TTC549 (cell line): ENCODE data around the gene SESN1.

Source experiments
- FAIRE-seq: peaks from 2 replicates; lab custom pipeline; 2012; peaks lifted over from hg19 to GRCh38; lab: Jason Lieb, UNC

SESN1 gene

DNA sequence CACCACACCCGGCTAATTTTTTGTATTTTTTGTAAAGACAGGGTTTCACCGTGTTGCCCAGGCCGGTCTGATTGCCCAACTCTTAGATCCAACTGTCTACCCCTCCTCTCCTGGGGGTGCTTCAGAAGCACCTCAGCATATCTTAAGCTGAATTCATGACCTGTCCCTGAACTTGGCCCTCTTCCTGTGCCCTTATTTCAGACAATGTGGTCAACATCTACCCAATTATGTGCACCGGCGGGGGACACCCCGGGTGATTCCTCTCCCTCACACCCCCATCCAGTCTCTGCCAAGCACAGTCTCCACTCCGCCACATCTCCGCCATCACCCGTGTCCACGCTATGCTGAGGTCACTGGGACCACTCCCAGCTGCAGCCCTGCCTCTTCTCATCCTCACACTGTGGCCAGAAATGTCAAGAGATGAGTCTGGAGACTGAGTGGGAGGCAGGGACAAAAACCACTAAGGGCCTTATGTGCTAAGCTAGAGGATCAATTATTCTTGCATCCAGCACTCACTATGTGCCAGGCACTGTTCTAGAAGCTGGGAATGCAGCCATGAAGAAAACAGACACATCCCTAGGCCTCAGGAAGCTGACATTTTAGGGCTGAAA is 134.6 kb downstream of the SESN1 start:
- FAIRE-seq, result no peak

- FAIRE-seq, result no peak
Measured at GRCh38 chr6:108958900-108959770, 135.5 kb downstream of the SESN1 start.

GRCh38 chr6:108957221-108957620 is 137.4 kb downstream of the SESN1 start:
- FAIRE-seq, result no peak

DNA sequence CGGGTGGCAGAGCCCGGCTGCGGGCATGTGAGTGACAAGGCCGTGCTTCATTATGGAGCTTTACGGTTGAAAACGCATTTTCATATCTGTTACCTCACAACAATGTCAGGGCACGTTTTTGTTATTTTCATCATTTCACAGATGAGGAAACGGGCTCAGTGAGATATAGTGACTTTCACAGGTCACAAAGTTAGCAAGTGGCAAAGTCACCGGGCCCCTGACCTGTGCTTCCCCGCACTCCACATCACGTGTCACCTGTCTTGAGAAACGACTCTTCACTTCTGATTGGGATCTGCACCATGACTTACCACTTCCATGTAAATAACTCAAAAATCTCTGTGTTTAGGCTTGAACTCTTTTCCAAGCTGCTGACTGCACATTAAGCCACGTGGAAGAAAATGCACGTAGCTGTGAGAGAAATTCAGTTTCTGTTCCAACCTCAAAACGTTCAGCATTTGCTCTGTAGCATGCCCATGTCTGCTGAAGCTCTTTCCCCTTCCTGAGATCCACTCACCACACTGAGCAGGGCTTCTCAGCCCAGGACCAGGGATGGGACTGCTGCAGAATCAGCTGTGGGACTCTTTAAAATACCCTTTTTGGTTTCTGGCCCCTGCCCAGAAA is 139.2 kb downstream of the SESN1 start:
- FAIRE-seq, result no peak

DNA sequence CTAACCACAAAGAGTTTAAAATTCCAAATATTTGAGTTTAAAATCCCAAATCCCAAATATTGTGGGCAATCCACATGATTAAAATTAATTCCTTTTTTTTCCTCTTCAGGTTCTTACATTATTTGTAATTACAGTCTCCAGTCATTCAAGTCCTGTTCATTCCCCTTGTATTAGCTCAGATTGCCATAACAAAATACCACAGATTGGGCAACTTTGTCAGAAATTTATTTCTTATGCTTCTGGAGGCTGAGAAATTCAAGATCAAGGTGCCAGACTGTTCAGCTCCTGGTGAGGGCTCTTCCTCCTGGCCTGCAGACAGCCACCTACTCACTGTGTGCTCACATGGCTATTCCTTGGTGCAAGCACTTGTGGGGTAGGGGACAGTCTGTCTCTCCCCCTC is 141.0 kb downstream of the SESN1 start:
- FAIRE-seq, result no peak

DNA sequence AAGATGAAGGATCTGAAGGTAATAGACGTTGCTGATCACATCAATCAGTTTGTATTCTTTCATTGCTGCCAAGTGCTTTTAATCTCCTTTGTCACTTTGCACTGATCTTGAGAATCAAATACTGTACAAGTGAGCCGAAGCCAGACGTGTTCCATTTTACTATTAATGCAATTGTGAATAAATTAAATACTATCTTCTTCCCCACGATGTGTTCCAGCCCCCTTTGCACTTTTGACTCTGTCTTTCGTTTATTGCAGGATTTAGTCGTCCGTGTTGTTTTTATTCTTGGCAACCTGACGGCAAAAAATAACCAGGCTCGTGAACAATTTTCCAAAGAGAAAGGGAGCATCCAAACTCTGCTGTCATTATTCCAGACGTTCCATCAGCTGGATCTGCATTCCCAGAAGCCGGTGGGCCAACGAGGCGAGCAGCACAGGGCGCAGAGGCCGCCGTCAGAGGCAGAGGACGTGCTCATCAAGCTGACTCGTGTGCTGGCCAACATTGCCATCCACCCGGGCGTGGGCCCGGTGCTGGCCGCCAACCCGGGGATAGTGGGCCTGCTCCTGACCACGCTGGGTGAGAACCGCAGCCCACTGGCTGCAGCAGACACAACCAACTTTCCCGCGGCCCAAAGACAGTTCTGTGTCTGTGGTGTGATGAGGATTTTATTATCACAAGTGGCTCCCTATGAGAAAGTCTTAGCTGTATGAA is 141.7 kb downstream of the SESN1 start:
- FAIRE-seq, result no peak

DNA sequence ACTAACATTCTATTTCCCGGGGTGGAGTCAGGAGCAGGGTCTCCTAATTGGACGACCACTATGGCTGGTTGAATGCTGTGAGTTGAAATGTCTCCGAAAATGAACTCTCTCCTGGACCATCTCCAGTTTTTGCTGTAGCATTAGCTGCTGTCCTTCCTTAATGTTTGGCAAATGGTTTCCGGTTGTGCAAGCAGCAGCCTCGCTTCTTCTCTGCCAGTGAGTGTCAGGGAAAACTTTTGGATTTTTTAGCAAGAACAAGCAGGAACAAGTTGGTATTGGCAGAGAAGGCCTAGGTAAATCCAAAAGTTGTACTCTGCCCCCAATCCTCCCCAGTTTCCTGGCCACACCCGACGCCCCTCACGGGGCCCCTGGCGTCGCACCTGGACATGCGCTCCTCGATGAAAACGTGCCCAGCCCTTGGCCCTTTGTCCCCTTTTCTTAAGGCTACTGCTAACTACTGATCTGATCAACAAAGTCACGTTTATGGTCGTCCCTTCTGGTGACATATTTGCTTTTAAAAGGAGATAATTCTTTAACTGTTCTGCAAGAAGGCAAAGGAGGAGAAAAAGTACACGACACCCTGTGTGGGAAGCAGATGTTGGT is 143.2 kb downstream of the SESN1 start:
- no peak for FAIRE-seq

- no peak for FAIRE-seq
Measured at GRCh38 chr6:108948181-108948661, 146.4 kb downstream of the SESN1 start.

DNA sequence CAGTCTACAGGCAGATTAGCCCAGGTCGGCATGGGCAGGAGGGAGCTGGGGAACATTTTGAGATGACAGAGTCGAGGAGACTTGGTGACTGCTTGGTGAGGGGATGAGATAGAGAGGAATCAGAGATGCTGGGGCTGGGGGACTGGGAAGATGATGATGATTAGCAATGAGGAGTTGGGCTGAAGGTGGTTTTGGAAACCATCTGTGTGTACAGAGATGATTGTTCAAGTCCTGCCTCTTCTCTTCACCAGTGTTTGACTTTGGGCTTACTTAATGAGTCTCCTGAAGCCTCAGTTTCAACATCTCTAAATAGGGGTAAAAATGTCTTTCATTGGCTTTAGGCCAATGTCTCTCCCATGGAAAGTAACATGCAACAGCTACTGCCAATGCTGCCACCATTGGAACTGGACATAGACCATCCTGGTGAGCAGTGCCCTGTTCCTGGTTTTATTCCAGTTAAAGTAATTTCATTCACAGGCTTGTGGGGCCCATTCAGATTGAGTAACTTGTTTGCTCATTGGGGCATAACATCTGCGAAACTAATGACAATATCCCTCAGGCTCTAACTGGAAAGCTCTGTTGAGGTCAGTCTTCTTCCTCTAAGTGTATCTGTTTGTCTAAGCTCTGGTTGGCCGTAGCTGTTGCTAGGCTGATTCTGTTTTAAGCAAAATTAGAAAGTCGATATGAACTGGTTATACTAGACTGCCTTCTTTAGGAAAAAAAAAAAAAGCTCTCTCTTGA is 147.4 kb downstream of the SESN1 start:
- FAIRE-seq, result no peak

- FAIRE-seq, result no peak
Measured at GRCh38 chr6:108946695-108947094, 148.0 kb downstream of the SESN1 start.

DNA sequence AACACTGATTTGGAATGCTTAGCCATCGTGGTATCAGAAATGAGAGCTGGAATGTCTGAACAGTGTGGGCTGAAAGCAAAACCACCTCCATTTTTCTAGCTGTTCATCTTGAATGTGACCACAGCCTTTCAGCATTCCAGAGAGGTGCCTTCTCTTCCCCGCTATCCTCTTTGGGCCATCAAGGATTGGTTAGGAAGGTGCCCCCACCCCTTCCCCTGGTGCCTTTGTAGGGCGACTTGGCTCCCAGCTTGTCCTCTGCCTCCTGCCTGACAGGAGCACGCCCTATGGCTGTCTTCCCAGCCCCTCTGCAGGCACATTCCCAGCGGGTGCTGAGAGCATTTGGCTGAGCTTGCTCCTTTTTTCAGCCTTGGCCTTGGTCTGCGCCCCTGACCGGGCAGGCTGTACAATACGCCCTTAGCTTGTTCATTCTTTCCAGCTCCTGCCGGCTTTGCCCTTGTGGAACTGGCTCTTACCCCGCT is 148.9 kb downstream of the SESN1 start:
- no peak for FAIRE-seq

GRCh38 chr6:108944707-108945680 is 149.7 kb downstream of the SESN1 start:
- no peak for FAIRE-seq

DNA sequence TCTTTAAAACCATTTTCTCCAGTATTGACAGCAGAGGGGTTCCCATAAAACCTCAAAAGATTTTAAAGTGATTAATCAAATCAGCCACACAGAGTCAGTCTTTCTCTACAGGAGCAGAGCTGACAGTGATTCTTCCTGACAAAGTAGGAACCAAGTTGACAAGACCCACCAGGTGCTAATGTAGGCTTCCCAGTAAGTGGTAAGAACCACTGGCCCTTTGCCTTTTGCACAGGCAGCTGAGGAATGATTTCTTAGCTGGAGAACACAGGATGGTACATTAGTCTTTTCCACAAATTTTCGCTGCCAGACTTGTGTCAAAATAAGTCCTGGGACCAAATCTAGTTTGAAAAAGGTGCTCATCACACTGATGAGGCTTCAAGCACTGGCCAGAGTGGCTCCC is 150.6 kb downstream of the SESN1 start:
- FAIRE-seq, result no peak

GRCh38 chr6:108942556-108943492 is 151.8 kb downstream of the SESN1 start:
- FAIRE-seq, result no peak

DNA sequence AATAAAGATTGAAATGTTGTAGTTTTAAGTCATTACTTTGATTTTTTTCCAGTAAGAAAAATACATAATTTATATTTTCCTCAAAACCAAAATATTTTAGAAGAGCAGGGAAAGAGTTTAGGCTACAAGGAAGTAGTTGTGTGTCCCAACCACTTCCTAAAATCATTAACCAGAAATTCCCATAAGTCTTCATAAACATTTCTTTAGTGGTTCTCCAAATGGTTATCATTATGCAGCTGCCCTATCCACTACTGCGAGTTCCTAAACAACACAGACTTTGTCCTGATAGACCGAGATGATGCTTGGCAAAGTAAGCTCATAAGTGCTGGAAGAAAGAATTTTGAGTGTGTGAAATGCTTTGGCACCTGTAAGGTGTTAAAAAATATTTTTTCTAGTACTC is 152.8 kb downstream of the SESN1 start:
- no peak for FAIRE-seq

- no peak for FAIRE-seq
Measured at GRCh38 chr6:108941281-108941680, 153.4 kb downstream of the SESN1 start.

- no peak for FAIRE-seq
Measured at GRCh38 chr6:108940741-108941140, 153.9 kb downstream of the SESN1 start.

GRCh38 chr6:108937170-108937569 is 157.5 kb downstream of the SESN1 start:
- no peak for FAIRE-seq
